Measurements from ENCODE around the gene ABCB11.

ABCB11 gene

DNA sequence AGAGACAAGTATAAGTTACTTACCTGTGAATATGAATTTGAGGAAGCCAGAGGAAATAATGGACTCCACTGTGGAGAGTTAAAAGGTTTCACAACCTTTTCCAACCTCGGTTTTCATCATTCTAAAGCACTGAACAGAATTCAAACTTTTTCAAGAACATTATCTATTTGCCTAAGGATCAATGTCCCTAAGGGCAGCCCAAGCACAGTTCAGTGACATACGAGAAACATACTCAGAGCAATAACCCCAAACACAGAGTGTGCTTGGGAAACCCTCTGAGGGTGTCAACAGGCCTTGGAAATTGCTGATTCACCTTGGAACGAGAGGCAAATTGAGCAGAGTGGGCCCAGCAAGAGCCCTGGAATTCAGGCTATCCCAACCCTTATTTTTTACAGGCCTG lies at the start of gene ABCB11:
TSS of gene ABCB11 (minus strand) at position 123 of the 400 bp plus-strand sequence. CDS start 13,199 bp downstream, outside the sequence.
- no peaks in the 10 kb centered on the region for H3K27me3 ChIP-seq (ENCODE audit: control insufficient read depth, insufficient read depth, low read length)
- no peaks in the 10 kb centered on the region for H3K9me3 ChIP-seq (ENCODE audit: control insufficient read depth, insufficient read depth, low read length)
- H3K4me1 ChIP-seq (ENCODE audit: control insufficient read depth, insufficient read depth, low read length), result no peaks in the 10 kb centered on the region
- no peak within 1 kb of the TSS for H3K9ac ChIP-seq (ENCODE audit: low read depth, low read length)
- no peak within 1 kb of the TSS for H3K4me3 ChIP-seq (ENCODE audit: low read depth, low read length)
- H3K36me3 ChIP-seq (ENCODE audit: control insufficient read depth, insufficient read depth, low read length), result no peaks in the 10 kb centered on the region

DNA sequence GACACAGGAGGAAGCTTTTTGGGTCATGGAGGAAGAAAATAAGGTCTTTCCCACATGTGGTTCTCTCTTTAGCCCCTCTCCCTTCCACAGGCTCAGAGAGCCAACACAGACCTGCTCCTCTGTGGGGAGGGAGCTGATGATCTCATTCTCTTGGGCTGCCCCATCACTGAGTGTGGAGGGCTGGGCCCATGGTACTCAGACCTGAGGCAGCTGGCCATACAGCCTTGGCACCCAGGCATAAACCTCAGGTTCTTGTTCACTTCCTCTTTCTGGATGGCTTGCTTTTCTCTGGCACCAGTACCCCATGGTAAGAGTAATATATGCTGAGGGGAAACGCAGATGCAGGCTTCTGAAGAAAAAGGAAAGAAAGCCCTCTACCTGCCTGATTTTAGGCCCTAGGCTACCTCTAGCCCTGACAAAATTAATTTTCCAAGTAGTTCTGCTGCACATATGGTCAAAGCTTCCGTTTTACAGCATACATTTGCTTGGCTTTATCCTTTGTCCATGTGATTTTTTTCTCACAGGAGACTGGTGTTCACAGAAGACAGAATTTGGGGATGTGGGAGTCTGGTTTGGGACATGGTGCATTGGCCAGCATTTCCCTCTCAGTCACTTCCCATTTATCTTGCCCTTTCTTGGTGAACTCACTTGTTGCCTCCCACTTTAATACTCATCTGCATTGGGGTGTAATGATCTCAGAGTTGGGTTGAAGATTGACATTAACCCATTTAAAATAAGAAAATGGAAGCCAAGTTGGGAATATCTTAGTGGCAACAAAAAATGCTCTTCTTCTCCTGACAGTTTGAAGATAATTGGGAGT lies 49.3 kb upstream of the ABCB11 start:
- no peaks in the 10 kb centered on the region for H3K4me1 ChIP-seq (ENCODE audit: control insufficient read depth, insufficient read depth, low read length)
- H3K9me3 ChIP-seq (ENCODE audit: control insufficient read depth, insufficient read depth, low read length), result no peaks in the 10 kb centered on the region
- H3K36me3 ChIP-seq (ENCODE audit: control insufficient read depth, insufficient read depth, low read length), result no peaks in the 10 kb centered on the region
- H3K9ac ChIP-seq (ENCODE audit: low read depth, low read length), result no peak overlapping the region
- H3K4me3 ChIP-seq (ENCODE audit: low read depth, low read length), result no peak overlapping the region
- H3K27me3 ChIP-seq (ENCODE audit: control insufficient read depth, insufficient read depth, low read length), result no peaks in the 10 kb centered on the region

DNA sequence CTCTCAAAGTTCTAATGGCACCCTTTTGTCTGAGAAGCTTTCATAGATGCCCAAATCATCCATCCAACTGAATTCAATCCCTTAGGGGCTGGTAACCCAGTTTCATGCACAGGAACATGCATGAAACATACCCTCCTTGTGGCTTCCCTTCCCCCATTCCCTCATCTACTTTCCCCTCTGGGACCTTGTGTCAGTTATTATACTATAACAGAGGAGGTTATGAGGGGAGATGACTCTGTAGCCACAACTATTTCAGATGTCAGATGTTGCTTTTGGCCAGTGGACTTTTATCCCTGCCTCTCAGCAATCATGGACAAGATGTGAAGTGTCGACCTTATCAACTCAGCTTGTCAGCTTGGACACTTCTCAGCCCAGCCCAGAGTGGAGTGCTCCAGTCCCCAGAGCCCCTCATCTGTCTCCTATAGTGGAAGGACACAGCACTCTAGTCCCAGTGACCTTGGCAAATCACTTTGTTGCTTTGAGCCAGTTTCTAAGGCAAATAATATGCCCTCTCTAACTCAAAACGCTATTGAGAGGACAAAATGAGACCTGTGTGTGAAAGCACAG lies 46.6 kb upstream of the ABCB11 start:
- no peak overlapping the region for H3K9ac ChIP-seq (ENCODE audit: low read depth, low read length)

DNA sequence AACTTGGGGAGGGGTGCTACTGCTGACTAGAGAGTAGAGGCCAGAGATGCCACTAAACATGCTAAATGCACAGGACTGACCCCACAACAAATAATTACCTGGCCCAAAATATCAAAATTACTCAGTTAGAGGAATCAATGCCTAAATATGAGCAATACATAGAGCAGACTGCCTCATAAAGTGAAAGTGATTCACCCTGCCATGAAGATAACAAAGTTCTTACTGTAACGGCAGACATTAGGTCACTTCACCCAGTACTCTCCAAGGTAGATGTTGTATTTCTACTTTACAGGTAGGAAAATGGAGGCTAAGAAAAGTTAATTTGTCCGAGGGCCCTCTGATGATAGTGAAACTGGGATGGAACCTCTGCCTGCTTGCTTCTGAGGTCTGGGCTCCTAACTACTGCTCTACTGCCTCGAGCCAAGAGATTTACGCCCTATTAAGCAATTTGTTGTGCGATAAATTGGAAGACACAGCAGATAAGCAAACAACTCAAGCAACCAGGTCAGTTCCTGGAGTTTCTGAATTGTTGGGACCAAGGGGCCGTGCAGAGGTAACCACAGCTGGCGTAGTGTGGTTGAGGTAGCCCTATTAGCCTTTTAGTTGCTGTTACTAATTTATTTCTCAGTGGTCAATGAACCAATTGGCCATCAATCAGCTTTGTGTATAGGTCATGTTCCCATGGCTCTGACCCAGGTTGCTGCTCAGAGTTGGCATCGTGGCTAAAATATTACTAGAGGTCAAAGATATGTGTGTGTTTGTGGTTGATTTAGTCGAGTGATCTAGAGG lies 43.0 kb upstream of the ABCB11 start:
- Histone ChIP-seq H3K4me1 (ENCODE audit: control insufficient read depth, insufficient read depth, low read length) (no peaks in the 10 kb centered on the region), H3K9ac (ENCODE audit: low read depth, low read length) (no peak overlapping the region), H3K36me3 (ENCODE audit: control insufficient read depth, insufficient read depth, low read length) (no peaks in the 10 kb centered on the region), H3K4me3 (ENCODE audit: low read depth, low read length) (no peak overlapping the region), H3K27me3 (ENCODE audit: control insufficient read depth, insufficient read depth, low read length) (no peaks in the 10 kb centered on the region), H3K9me3 (ENCODE audit: control insufficient read depth, insufficient read depth, low read length) (no peaks in the 10 kb centered on the region)

More for the DNA sequence above, 46.6 kb upstream of the ABCB11 start:
- H3K4me1 ChIP-seq (ENCODE audit: control insufficient read depth, insufficient read depth, low read length), result no peaks in the 10 kb centered on the region
- no peaks in the 10 kb centered on the region for H3K36me3 ChIP-seq (ENCODE audit: control insufficient read depth, insufficient read depth, low read length)
- H3K4me3 ChIP-seq (ENCODE audit: low read depth, low read length), result no peak overlapping the region
- no peaks in the 10 kb centered on the region for H3K9me3 ChIP-seq (ENCODE audit: control insufficient read depth, insufficient read depth, low read length)
- no peaks in the 10 kb centered on the region for H3K27me3 ChIP-seq (ENCODE audit: control insufficient read depth, insufficient read depth, low read length)

DNA sequence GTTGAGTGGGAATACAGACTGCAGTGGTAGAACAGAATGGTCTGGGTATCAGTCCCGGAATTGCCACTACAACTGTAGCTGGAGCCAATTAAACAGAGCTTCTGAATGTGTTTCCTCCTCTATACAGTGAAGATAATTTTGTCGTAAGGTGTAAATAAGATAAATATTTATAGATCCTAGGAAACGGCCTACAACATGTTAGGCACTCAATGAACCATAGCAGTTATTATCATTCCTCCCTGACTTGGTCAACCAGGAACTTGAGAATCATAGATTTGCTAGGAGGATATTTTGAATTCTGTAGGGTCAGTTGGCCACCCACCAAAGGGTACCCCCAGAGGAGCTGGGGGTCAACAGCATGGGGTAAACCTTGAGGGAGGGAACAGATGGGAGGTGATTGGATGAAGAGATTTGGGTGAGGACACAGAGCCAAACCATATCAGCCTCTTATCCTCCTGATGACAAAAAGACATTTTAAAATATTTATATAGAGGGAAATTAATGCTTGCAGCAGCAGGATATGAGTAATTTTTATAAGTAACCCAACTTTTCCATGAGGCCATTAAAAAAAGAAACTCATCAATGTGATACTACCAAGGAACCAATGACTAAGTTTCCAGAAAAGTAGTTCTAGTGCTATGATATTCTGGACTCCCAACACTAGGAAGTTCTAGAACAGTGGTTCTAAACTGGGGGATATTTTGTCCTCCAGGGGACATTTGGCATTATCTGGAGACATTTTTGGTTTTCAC lies 42.3 kb upstream of the ABCB11 start:
- Histone ChIP-seq H3K4me3 (ENCODE audit: low read depth, low read length) (no peak overlapping the region), H3K27me3 (ENCODE audit: control insufficient read depth, insufficient read depth, low read length) (no peaks in the 10 kb centered on the region), H3K4me1 (ENCODE audit: control insufficient read depth, insufficient read depth, low read length) (no peaks in the 10 kb centered on the region), H3K9ac (ENCODE audit: low read depth, low read length) (no peak overlapping the region), H3K36me3 (ENCODE audit: control insufficient read depth, insufficient read depth, low read length) (no peaks in the 10 kb centered on the region), H3K9me3 (ENCODE audit: control insufficient read depth, insufficient read depth, low read length) (no peaks in the 10 kb centered on the region)

DNA sequence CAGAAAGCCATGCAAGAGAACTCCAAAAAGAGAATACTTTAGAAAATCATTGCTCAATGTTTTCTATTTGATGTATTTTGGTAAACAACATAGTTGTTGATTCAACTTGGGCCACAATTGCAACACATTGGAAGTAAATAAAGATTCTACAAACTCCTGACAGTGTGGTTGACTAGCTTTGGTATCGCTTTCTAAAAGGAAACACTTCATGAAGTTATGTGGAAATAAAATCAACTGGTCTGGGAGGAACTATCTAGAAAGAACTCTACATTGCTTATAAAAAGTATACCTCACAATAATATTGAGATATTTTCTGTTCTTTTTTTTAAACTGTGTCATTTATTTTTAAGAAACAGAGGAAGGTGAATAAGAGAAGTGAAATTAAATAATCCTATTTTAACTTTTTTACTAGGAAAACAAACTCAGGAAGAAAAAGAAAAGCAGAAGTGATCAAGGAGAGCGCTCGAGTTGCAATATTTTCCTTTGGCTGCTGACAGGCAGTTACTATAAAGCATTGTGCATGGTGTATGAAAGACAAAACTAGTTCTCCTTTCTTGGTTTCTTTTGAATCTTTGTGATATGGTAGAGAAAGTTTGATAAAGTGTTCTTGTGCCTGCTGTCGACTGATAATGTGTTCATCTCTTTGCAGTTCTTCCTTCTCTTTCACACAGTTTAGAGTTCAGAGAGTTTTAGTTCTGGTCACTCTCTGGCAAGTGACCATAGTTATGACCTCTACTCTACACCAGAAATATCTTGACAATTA lies 41.2 kb upstream of the ABCB11 start:
- Histone ChIP-seq H3K9ac (ENCODE audit: low read depth, low read length) (no peak overlapping the region), H3K27me3 (ENCODE audit: control insufficient read depth, insufficient read depth, low read length) (no peaks in the 10 kb centered on the region), H3K9me3 (ENCODE audit: control insufficient read depth, insufficient read depth, low read length) (no peaks in the 10 kb centered on the region), H3K36me3 (ENCODE audit: control insufficient read depth, insufficient read depth, low read length) (no peaks in the 10 kb centered on the region), H3K4me1 (ENCODE audit: control insufficient read depth, insufficient read depth, low read length) (no peaks in the 10 kb centered on the region), H3K4me3 (ENCODE audit: low read depth, low read length) (no peak overlapping the region)

DNA sequence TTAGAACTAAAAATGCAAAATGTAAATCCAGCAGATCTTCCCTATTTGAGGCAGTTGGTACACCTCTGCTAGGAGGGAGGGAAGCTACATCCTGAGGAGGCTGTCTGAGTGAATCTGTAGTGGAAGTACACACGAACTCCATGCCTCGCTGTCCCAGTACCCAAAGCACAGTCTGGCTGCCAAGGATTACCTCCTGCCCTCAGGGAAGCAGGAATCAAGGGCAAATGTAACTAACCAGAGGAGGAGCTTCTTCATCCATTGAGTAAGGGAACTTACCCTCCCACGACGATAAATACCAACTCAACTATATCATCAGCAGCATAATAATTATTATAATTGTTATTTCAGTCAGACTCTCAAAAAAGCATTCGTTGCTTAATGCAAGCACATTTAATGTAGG lies 40.3 kb upstream of the ABCB11 start:
- no peaks in the 10 kb centered on the region for H3K36me3 ChIP-seq (ENCODE audit: control insufficient read depth, insufficient read depth, low read length)
- no peaks in the 10 kb centered on the region for H3K9me3 ChIP-seq (ENCODE audit: control insufficient read depth, insufficient read depth, low read length)
- no peaks in the 10 kb centered on the region for H3K4me1 ChIP-seq (ENCODE audit: control insufficient read depth, insufficient read depth, low read length)
- no peaks in the 10 kb centered on the region for H3K27me3 ChIP-seq (ENCODE audit: control insufficient read depth, insufficient read depth, low read length)
- no peak overlapping the region for H3K4me3 ChIP-seq (ENCODE audit: low read depth, low read length)
- H3K9ac ChIP-seq (ENCODE audit: low read depth, low read length), result no peak overlapping the region

DNA sequence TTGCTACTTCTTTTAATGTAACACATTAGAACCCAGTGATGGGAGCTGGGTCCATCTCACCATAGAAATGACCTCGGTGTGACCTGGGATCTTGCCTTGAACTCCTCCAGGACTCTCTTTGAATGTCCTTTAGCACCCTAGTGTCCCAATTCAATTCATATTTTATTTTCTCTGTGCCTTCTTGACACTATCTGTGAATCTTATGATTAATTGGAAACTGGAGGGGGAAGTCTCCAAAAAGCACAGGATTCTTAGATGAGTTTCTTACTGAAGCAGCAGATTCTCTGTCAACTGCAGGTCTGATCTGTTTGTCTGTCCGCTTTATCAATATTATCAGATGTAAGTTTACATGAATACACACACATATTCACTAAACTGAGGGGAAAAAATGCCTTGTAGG lies 38.7 kb upstream of the ABCB11 start:
- H3K4me1 ChIP-seq (ENCODE audit: control insufficient read depth, insufficient read depth, low read length), result no peaks in the 10 kb centered on the region
- H3K27me3 ChIP-seq (ENCODE audit: control insufficient read depth, insufficient read depth, low read length), result no peaks in the 10 kb centered on the region
- no peak overlapping the region for H3K9ac ChIP-seq (ENCODE audit: low read depth, low read length)
- no peaks in the 10 kb centered on the region for H3K36me3 ChIP-seq (ENCODE audit: control insufficient read depth, insufficient read depth, low read length)
- H3K9me3 ChIP-seq (ENCODE audit: control insufficient read depth, insufficient read depth, low read length), result no peaks in the 10 kb centered on the region
- no peak overlapping the region for H3K4me3 ChIP-seq (ENCODE audit: low read depth, low read length)

DNA sequence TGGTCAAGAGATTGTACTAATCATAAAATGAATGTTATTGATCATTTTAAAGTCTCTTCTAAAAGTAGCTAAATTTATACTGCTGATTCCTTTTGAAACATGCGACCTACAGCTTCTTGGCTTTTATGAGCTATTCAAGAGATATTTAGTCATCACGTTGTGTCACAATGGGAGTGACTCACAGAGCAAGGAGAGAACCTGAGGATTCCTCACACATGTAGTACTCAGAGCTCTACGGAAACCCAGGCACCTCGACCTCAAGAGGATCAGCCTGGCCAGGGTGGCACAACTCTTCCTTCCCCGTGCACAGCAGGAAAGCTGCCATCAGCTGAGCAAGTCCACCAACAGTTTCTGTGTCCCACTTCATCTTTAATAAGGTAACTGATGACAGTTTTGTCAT lies 38.2 kb upstream of the ABCB11 start, which contains the start of gene DHRS9:
TSS of gene DHRS9 (plus strand) at position 223 of the 400 bp plus-strand sequence. CDS start 12,019 bp downstream, outside the sequence.
- Histone ChIP-seq H3K4me1 (ENCODE audit: control insufficient read depth, insufficient read depth, low read length) (no peaks in the 10 kb centered on the region), H3K9ac (ENCODE audit: low read depth, low read length) (no peak within 1 kb of the TSS), H3K27me3 (ENCODE audit: control insufficient read depth, insufficient read depth, low read length) (no peaks in the 10 kb centered on the region), H3K36me3 (ENCODE audit: control insufficient read depth, insufficient read depth, low read length) (no peaks in the 10 kb centered on the region), H3K4me3 (ENCODE audit: low read depth, low read length) (no peak within 1 kb of the TSS), H3K9me3 (ENCODE audit: control insufficient read depth, insufficient read depth, low read length) (no peaks in the 10 kb centered on the region)

DNA sequence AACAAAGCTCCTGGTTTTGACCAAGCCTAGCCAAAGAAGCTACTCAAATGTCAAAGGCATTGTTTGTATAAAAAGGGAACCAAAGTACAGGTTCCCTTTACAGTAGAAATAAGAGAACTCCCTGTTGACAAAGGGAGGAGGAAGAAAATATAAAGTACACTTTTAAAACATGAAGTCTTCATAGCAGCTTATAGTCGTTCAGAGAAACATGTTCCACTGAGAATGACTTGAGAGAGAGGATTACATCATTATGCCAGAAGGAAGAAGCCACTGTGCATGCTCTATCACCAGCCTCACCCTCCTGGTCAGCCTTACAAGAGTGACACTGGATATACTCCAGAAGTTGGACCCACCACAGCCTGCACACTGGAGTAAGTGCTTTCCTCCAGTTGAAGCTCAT lies 35.8 kb upstream of the ABCB11 start:
- Histone ChIP-seq H3K4me3 (ENCODE audit: low read depth, low read length) (no peak overlapping the region), H3K4me1 (ENCODE audit: control insufficient read depth, insufficient read depth, low read length) (no peaks in the 10 kb centered on the region), H3K9ac (ENCODE audit: low read depth, low read length) (no peak overlapping the region), H3K36me3 (ENCODE audit: control insufficient read depth, insufficient read depth, low read length) (no peaks in the 10 kb centered on the region), H3K9me3 (ENCODE audit: control insufficient read depth, insufficient read depth, low read length) (no peaks in the 10 kb centered on the region), H3K27me3 (ENCODE audit: control insufficient read depth, insufficient read depth, low read length) (no peaks in the 10 kb centered on the region)

Data from iPS-15b (cell line).